H9 (cell line): ENCODE measurements around the gene BBC3. TPM values are rescaled to one million over a fixed set of nuclear protein-coding genes. Genes with fewer than 3 reads are reported as not detected.

Experiments
- DNase-seq: peaks from one replicate; pipeline ENCODE4 v3.0.0-alpha.2; 2017
- H2AFZ ChIP-seq: one replicate; pipeline ENCODE4 v1.6.1; 2013; ENCODE audit warnings: mild to moderate bottlenecking, low read length, control low read depth, moderate library complexity
- H2AK5ac ChIP-seq: 2 replicates; pipeline ENCODE4 v1.6.1; 2013; ENCODE audit warnings: low read length, control low read depth, mixed read lengths; ENCODE audit not compliant: insufficient read length
- H2BK120ac ChIP-seq: one replicate; pipeline ENCODE4 v1.6.1; 2013; ENCODE audit warnings: low read depth, mild to moderate bottlenecking, low read length, control low read depth, inconsistent platforms; ENCODE audit not compliant: poor library complexity, severe bottlenecking
- H2BK12ac ChIP-seq: 2 replicates; pipeline ENCODE4 v1.6.1; 2013; ENCODE audit warnings: low read length, control low read depth, mixed read lengths, low read depth; ENCODE audit not compliant: insufficient read length
- H2BK15ac ChIP-seq: 2 replicates; pipeline ENCODE4 v1.6.1; 2013; ENCODE audit warnings: low read depth, low read length, control low read depth
- H2BK20ac ChIP-seq: one replicate; pipeline ENCODE4 v1.6.1; 2013; ENCODE audit warnings: low read depth, mild to moderate bottlenecking, low read length, control low read depth, inconsistent platforms; ENCODE audit not compliant: poor library complexity, severe bottlenecking
- H2BK5ac ChIP-seq: 2 replicates; pipeline ENCODE4 v1.6.1; 2013; ENCODE audit warnings: low read length, control low read depth, mixed read lengths; ENCODE audit not compliant: insufficient read length
- H3K14ac ChIP-seq: 2 replicates; pipeline ENCODE4 v1.6.1; 2013; ENCODE audit warnings: low read length, control low read depth; ENCODE audit not compliant: insufficient read depth
- H3K18ac ChIP-seq: 2 replicates; pipeline ENCODE4 v1.6.1; 2013; ENCODE audit warnings: low read depth, mild to moderate bottlenecking, mixed read lengths, low read length, control low read depth; ENCODE audit not compliant: insufficient read length
- H3K23ac ChIP-seq: 2 replicates; pipeline ENCODE4 v1.6.1; 2013; ENCODE audit warnings: low read length, control low read depth, mixed read lengths, low read depth; ENCODE audit not compliant: insufficient read length
- H3K23me2 ChIP-seq: 2 replicates; pipeline ENCODE4 v1.6.1; 2013; ENCODE audit warnings: low read depth, mild to moderate bottlenecking, mixed read lengths, low read length, control low read depth; ENCODE audit not compliant: insufficient read length, poor library complexity, severe bottlenecking
- H3K27ac ChIP-seq: 2 replicates; pipeline ENCODE4 v1.5.1; 2013; ENCODE audit warnings: low read length, control low read depth, mixed read lengths, low read depth; ENCODE audit not compliant: insufficient read length
- H3K27me3 ChIP-seq: 2 replicates; pipeline ENCODE4 v1.6.1; 2013; ENCODE audit warnings: low read length, control low read depth, inconsistent platforms; ENCODE audit not compliant: insufficient read depth
- H3K4ac ChIP-seq: 2 replicates; pipeline ENCODE4 v1.6.1; 2013; ENCODE audit warnings: low read depth, mild to moderate bottlenecking, control low read depth, inconsistent platforms, low read length, moderate library complexity
- H3K4me1 ChIP-seq: 2 replicates; pipeline ENCODE4 v1.6.1; 2013; ENCODE audit warnings: low read length, control low read depth, inconsistent platforms; ENCODE audit not compliant: insufficient read depth
- H3K4me2 ChIP-seq: 2 replicates; pipeline ENCODE4 v1.6.1; 2013; ENCODE audit warnings: low read length, control low read depth, mixed read lengths; ENCODE audit not compliant: insufficient read length, insufficient read depth
- H3K56ac ChIP-seq: 2 replicates; pipeline ENCODE4 v1.6.1; 2013; ENCODE audit warnings: low read depth, mild to moderate bottlenecking, mixed read lengths, low read length, control low read depth; ENCODE audit not compliant: insufficient read length
- H3K79me1 ChIP-seq: 2 replicates; pipeline ENCODE4 v1.6.1; 2013; ENCODE audit warnings: low read depth, mild to moderate bottlenecking, moderate library complexity, low read length, control low read depth, inconsistent platforms; ENCODE audit not compliant: insufficient read depth, poor library complexity, severe bottlenecking
- H3K79me2 ChIP-seq: 2 replicates; pipeline ENCODE4 v1.6.1; 2013; ENCODE audit warnings: low read length, control low read depth, inconsistent platforms; ENCODE audit not compliant: insufficient read depth
- H3K9ac ChIP-seq: 2 replicates; pipeline ENCODE4 v1.6.1; 2013; ENCODE audit warnings: low read length, control low read depth, mixed read lengths; ENCODE audit not compliant: insufficient read length; ENCODE audit errors: extremely low read depth
- H3K9me3 ChIP-seq: one replicate; pipeline ENCODE4 v1.6.1; 2013; ENCODE audit warnings: low read depth, low read length, inconsistent platforms; ENCODE audit not compliant: control insufficient read depth
- H3T11ph ChIP-seq: one replicate; pipeline ENCODE4 v1.6.1; 2013; ENCODE audit warnings: mild to moderate bottlenecking, low read length, control low read depth, inconsistent platforms
- H4K20me1 ChIP-seq: one replicate; pipeline ENCODE4 v1.6.1; 2013; ENCODE audit not compliant: control insufficient read depth, insufficient read length, insufficient read depth
- H4K5ac ChIP-seq: 2 replicates; pipeline ENCODE4 v1.6.1; 2013; ENCODE audit warnings: low read depth, mild to moderate bottlenecking, mixed read lengths, low read length, control low read depth; ENCODE audit not compliant: insufficient read length
- H4K8ac ChIP-seq: replicated peaks from 2 replicates; pipeline ENCODE4 v1.6.1; 2013; ENCODE audit warnings: low read length, control low read depth, mixed read lengths, low read depth; ENCODE audit not compliant: insufficient read length
- H4K91ac ChIP-seq: 2 replicates; pipeline ENCODE4 v1.6.1; 2013; ENCODE audit warnings: low read depth, mild to moderate bottlenecking, moderate library complexity, mixed read lengths, low read length, control low read depth; ENCODE audit not compliant: insufficient read length
- H3K27ac Mint-ChIP-seq, 3 experiments: 2 replicates in 2 of 3; 3 replicates in 1 of 3; pipeline ENCODE4 v1.8.0; 2020 to 2021; ENCODE audit warnings: mixed read lengths in 3 of 3, mild to moderate bottlenecking in 1 of 3, moderate library complexity in 1 of 3
- H3K27me3 Mint-ChIP-seq: 2 replicates; pipeline ENCODE4 v1.8.0; 2021; ENCODE audit warnings: low read depth, mild to moderate bottlenecking, moderate library complexity, mixed read lengths
- H3K36me3 Mint-ChIP-seq, 3 experiments: 2 replicates in 2 of 3; 3 replicates in 1 of 3; pipeline ENCODE4 v1.8.0; 2020 to 2021; ENCODE audit warnings: low read depth in 3 of 3, mixed read lengths in 3 of 3; ENCODE audit not compliant: insufficient read depth in 1 of 3
- H3K4me1 Mint-ChIP-seq, 2 experiments: 2 replicates each; pipeline ENCODE4 v1.8.0; 2020; ENCODE audit warnings: mixed read lengths in 2 of 2
- H3K4me3 Mint-ChIP-seq, 2 experiments: 2 replicates in 1 of 2; 3 replicates in 1 of 2; pipeline ENCODE4 v1.8.0; 2020 to 2021; ENCODE audit warnings: mild to moderate bottlenecking in 2 of 2, mixed read lengths in 2 of 2, moderate library complexity in 1 of 2
- H3K9me3 Mint-ChIP-seq, 2 experiments: 2 replicates in 1 of 2; 3 replicates in 1 of 2; pipeline ENCODE4 v1.8.0; 2020; ENCODE audit warnings: mild to moderate bottlenecking in 2 of 2, mixed read lengths in 2 of 2, moderate library complexity in 1 of 2
- WGBS: extraction: QIAGEN DNeasy Blood & Tissue Kit; methylation state at CpG from one replicate; pipeline ENCODE4 v1.1.7; 2013; ENCODE audit warnings: missing lambda C conversion rate, low lambda C conversion rate, mixed read lengths; ENCODE audit not compliant: insufficient read length; ENCODE audit errors: extremely low coverage; 5-methylcytosine and 5-hydroxymethylcytosine counted together
- total RNA-seq: library from RNA; stranded (reverse); gene quantifications from 2 replicates; pipeline ENCODE4 v1.2.1, GENCODE V29; 2021
- TF ChIP-seq, protein P1 (sequence below): fragments of 200-600 bp; sonication (generic); conservative IDR thresholded peaks from 3 replicates; pipeline ENCODE4 v1.8.0; 2021; ENCODE audit warnings: antibody characterized with exemption, mild to moderate bottlenecking

Gene BBC3
- total RNA-seq, 1 experiment from 2014 or later, result 23.2 TPM

DNA sequence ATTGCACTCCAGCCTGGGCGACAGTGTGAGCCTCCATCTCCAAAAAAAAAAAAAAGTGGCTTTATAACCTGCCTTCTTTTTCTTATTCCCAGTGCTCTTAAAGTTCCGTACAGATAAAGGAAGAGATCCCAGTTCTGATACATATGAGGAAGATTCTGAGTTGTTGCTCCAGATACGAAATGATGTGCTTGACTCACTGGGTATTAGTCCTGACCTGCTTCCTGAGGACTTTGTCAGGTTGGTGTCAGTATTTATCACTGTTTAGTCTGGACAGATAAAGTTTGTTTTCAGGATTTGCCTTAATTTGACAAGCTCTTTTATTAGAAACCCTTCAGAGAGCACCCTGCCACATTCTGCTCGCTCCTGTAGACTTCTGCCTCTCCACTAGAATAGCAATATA, 33.9 kb downstream of the BBC3 start:
- Mint-ChIP-seq H3K9me3 (no peaks in the 10 kb centered on the region), H3K27me3 (no peaks in the 10 kb centered on the region)

More for the DNA sequence above, 33.9 kb downstream of the BBC3 start:
- H2AFZ ChIP-seq, result no peak overlapping the region
- TF ChIP-seq, protein P1, sequence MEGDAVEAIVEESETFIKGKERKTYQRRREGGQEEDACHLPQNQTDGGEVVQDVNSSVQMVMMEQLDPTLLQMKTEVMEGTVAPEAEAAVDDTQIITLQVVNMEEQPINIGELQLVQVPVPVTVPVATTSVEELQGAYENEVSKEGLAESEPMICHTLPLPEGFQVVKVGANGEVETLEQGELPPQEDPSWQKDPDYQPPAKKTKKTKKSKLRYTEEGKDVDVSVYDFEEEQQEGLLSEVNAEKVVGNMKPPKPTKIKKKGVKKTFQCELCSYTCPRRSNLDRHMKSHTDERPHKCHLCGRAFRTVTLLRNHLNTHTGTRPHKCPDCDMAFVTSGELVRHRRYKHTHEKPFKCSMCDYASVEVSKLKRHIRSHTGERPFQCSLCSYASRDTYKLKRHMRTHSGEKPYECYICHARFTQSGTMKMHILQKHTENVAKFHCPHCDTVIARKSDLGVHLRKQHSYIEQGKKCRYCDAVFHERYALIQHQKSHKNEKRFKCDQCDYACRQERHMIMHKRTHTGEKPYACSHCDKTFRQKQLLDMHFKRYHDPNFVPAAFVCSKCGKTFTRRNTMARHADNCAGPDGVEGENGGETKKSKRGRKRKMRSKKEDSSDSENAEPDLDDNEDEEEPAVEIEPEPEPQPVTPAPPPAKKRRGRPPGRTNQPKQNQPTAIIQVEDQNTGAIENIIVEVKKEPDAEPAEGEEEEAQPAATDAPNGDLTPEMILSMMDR, result no peak
- DNase-seq, result no peak
- H3K36me3 Mint-ChIP-seq, result peaks cover 23 to 63% (median 56%) of the 10 kb centered on the region in 3 experiments
- H3K9me3 ChIP-seq, result no peaks in the 10 kb centered on the region
- no peaks in the 10 kb centered on the region for H3K79me1 ChIP-seq
- H2BK20ac ChIP-seq, result no peak overlapping the region
- H3K23me2 ChIP-seq, result no peaks in the 10 kb centered on the region
- no peak overlapping the region for H2BK120ac ChIP-seq
- no peak overlapping the region for H3K27ac Mint-ChIP-seq
- H4K5ac ChIP-seq, result no peak overlapping the region
- no peak overlapping the region for H2BK5ac ChIP-seq
- no peak overlapping the region for H4K8ac ChIP-seq
- no peak overlapping the region for H3K9ac ChIP-seq
- H3K4ac ChIP-seq, result no peak overlapping the region
- H3K56ac ChIP-seq, result no peak overlapping the region
- no peak overlapping the region for H2BK15ac ChIP-seq
- H4K91ac ChIP-seq, result no peak overlapping the region
- H4K20me1 ChIP-seq, result no peaks in the 10 kb centered on the region
- H3K27ac ChIP-seq, result no peak overlapping the region
- no CpG with 5 or more reads among the region's 4 CpGs for WGBS
- H3K23ac ChIP-seq, result no peak overlapping the region
- no peak overlapping the region for H3K4me3 Mint-ChIP-seq
- H3T11ph ChIP-seq, result no peak overlapping the region
- no peaks in the 10 kb centered on the region for H3K27me3 ChIP-seq
- no peaks in the 10 kb centered on the region for H3K79me2 ChIP-seq
- H3K18ac ChIP-seq, result no peak overlapping the region
- no peak overlapping the region for H2BK12ac ChIP-seq
- H3K4me2 ChIP-seq, result no peak overlapping the region
- H2AK5ac ChIP-seq, result no peak overlapping the region
- H3K4me1 ChIP-seq, result no peaks in the 10 kb centered on the region
- no peak overlapping the region for H3K14ac ChIP-seq
- H3K4me1 Mint-ChIP-seq, result no peaks in the 10 kb centered on the region
